ENCODE results near the gene VAMP2. TPM values are rescaled to one million over a fixed set of nuclear protein-coding genes. Genes with fewer than 3 reads are reported as not detected.

Gene VAMP2
- total and polyA plus RNA-seq, 9 of the 15 experiments (the other 6 are each of a cell fraction or from before 2014, with no cell fraction given) = 2.3 to 31.8 (median 6.0) TPM

- TF ChIP-seq ATF6 (CRISPR knock-in tag; IDR thresholded peaks at IDR 0.05) (peak; percentile 33; the same call in 1 of the 2 replicates), ZC3H8 (IDR thresholded peaks at IDR 0.05) (no peak), STAT6 (CRISPR knock-in tag; IDR thresholded peaks at IDR 0.05) (no peak), ZNF609 (CRISPR knock-in tag; IDR thresholded peaks at IDR 0.05; ENCODE audit: borderline replicate concordance) (no peak), TAF9B (IDR thresholded peaks at IDR 0.05; ENCODE audit: partially characterized antibody) (no peak), ZNF668 (CRISPR knock-in tag; IDR thresholded peaks at IDR 0.05) (no peak), ZNF764 (CRISPR knock-in tag; IDR thresholded peaks at IDR 0.05; ENCODE audit: low read depth) (0 out of 2 replicates have a peak, but pooled peaks have one; percentile 63), KLF10 (CRISPR knock-in tag; IDR thresholded peaks at IDR 0.05) (no peak), MBD1 (CRISPR knock-in tag; IDR thresholded peaks at IDR 0.05) (no peak), SRSF1 (IDR thresholded peaks at IDR 0.05; ENCODE audit: low read depth, low read length) (no peak), ZHX1 (conservative IDR thresholded peaks at IDR 0.05; ENCODE audit: low read length) (no peak)
Observed at GRCh38 chr17:8185582-8186445, 23.1 kb upstream of the VAMP2 start (continued).
